ENCODE results near the gene C5AR1. TPM values are rescaled to one million over a fixed set of nuclear protein-coding genes. Genes with fewer than 3 reads are reported as not detected.
"Not testable (repeated sequence)": the region's sequence is repeated elsewhere in the genome, so short reads cannot be mapped to it uniquely, and the experiment has no call there.

The C5AR1 gene
- polyA plus RNA-seq, 5 donors, result 1.2 to 5.8 (median 3.1) TPM

DNA sequence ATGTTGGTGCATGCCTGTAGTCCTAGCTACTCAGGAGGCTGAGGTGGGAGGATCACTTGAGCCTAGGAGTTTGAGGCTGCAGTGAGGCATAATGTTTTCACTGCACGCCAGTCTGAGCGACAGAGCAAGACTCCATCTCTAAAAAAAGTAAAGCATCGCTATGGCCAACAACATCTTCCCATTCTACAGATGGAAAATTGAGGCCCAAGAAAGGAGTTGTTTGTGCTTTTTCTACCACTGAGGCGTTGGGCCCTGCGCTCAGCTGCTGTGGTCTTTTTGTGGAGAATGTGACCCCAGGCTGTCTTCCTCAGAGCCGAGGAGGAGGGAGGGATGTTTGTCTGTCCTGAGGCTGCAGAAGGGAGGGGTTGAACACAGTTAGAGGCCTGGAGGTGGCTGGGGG lies 21.8 kb downstream of the C5AR1 start:
- DNase-seq, result no peak

DNA sequence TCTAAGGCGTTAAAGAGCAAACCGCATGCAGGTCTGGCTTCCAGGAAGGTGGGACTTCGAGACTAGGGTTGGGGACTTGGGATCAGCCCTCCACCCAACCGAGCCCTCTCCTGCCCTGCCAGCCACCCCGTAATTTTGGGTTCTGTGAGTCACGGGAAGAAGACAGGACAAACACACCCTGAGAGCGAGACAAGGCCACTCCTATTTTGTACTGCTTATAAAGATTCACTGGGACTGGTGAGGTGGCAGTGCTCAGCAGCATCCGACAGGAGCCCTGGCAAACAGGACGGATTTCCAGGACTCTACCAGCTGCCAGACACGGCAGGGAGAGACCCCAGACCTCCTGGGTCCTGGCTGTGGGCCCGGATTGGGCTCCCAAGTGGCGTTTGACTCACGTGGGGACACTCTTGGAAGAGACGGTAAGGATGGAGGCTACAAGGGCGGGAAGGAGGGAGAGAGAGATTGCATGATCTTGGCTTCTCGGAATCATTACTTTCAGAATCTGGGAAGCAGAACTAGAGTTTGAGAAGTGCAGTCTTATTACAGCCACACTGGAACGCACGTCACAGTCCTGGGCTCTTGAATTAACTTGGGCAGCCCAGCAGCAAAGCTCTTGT lies 22.4 kb downstream of the C5AR1 start, which contains the start of gene C5AR2:
C5AR2 (plus strand) TSS at position 245 of the 617 bp plus-strand sequence. CDS start 8,625 bp downstream, outside the sequence.
- DNase-seq, result no peak

DNA sequence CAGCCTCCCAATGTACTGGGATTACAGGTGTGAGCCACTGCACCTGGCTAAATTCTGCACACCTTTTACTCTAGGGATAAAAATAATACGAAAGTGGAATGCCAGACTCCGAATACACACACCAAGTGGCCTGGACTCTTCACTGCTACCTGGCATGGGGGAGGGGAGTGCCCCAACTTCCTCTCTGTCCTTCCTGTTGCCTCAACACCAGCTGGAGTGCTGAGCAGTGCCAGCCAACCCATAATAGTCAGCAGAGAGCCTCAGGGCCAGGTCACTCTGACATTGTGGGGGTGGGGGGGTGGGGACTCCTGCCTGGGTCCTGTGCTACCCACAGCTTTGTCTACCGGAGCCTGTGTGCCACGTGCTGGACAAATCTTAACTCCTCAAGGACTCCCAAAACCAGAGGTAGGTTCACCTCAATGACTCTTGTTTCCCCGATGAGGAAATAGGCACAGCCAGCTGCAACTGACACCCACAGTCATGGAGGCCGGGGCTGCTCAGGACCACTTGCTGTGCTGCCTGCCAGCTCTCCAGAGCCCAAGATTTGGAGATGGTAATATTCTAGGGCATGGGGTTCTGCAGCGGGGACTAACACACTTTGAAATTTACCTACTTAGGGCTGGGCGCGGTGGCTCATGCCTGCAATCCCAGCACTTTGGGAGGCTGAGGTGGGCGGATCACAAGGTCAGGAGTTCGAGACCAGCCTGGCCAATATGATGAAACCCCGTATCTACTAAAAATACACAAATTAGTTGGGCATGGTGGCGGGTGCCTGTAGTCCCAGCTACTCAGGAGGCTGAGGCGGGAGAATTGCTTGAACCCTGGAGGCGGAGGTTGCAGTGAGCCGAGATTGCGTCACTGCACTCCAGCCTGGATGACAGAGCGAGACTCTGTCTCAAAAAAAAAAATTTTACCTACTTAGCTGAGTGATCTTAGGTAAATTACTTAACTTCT lies 27.4 kb downstream of the C5AR1 start:
- DNase-seq, result not testable (repeated sequence)

DNA sequence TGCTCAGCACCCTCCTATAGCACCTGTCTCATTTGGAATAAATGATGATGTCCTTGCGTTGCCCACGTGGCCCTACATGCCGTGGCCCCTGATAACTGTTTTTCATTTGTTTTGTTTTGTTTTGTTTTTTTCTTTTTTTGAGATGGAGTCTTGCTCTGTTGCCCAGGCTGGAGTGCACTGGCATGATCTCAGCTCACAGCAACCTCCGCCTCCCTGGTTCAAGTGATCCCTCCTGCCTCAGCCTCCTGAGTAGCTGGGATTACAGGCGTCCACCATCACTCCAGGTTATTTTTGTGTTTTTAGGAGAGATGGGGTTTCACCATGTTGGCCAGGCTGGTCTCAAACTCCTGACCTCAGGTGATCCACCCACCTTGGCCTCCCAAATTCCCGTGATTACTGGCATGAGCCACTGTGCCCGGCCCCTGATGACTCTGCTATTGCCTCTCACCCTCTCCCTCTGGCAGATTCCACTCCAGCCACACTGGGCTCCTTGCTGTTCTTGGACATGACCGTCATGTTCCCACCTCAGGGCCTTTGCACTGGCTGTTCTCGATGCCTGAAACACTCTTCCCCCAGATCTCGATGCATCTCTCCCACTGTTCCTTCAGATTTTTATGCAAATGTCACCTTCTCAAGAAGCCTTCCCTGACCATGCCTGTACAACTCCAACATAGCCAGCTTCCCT lies 29.7 kb downstream of the C5AR1 start:
- no peak for DNase-seq

DNA sequence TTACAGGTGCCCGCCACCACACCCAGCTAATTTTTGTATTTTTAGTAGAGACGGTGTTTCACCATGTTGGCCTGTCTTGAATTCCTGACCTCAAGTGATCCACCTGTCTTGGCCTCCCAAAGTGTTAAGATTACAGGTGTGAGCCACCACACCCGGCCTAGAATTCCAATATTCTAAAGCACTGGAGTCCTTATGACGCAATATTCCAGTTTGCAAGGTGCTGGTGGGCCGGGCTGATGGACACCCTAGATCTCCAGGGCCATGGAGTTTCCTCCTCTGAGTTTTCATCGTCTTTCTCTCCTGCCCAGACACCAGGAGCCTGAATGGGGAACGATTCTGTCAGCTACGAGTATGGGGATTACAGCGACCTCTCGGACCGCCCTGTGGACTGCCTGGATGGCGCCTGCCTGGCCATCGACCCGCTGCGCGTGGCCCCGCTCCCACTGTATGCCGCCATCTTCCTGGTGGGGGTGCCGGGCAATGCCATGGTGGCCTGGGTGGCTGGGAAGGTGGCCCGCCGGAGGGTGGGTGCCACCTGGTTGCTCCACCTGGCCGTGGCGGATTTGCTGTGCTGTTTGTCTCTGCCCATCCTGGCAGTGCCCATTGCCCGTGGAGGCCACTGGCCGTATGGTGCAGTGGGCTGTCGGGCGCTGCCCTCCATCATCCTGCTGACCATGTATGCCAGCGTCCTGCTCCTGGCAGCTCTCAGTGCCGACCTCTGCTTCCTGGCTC lies 31.0 kb downstream of the C5AR1 start:
- DNase-seq, result no peak

DNA sequence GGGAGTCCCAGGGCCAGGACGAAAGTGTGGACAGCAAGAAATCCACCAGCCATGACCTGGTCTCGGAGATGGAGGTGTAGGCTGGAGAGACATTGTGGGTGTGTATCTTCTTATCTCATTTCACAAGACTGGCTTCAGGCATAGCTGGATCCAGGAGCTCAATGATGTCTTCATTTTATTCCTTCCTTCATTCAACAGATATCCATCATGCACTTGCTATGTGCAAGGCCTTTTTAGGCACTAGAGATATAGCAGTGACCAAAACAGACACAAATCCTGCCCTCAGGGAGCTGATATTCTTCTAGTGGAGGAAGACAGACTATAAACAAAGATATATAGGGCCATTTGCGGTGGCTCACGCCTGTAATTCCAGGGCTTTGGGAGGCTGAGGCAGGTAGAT lies 32.1 kb downstream of the C5AR1 start:
- no peak for DNase-seq

DNA sequence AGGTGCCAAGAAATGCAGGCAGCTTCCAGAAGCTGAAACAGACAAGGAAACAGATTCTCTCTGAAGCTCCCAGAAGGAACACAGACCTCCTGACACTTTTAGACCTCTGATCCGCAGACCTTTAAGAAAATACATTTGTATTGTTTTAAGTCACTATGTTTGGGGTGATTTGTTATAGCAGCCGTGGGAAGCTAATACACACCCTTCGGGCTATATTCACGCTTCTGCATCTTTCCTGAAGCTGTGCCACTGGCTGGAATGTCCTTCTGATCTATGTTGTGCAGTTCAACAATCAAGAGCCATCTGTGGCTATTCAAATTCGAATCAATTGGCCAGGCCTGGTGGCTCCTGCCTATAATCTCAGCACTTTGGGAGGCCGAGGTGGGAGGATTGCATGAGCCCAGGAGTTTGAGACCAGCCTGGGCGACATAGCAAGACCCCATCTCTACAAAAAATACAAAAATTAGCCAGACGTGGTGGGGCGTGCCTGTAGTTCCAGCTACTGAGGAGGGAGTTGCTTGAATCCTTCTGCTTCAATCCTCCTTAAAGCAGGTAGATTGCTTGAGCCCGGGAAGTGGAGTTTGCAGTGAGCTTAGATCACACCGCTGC lies 33.6 kb downstream of the C5AR1 start:
- DNase-seq, result no peak

DNA sequence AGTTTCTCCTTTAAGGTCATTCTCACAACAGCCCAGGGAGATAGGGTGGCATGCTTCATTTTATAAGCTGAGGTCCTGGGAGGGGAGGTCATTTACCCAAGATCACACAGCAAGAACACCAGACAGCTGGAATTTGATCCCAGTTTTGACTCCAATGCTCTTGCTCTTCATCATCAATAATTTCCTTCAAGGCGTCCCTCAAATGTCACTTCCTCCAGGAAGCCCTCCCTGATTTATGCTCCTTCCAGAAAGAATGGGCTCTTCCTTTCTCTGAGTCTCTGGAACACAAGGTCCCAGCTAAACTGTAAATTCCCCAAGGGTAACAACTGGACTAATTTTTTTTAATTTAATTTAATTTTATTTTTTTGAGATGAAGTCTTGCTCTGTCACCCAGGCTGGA lies 34.8 kb downstream of the C5AR1 start:
- DNase-seq, result no peak

DNA sequence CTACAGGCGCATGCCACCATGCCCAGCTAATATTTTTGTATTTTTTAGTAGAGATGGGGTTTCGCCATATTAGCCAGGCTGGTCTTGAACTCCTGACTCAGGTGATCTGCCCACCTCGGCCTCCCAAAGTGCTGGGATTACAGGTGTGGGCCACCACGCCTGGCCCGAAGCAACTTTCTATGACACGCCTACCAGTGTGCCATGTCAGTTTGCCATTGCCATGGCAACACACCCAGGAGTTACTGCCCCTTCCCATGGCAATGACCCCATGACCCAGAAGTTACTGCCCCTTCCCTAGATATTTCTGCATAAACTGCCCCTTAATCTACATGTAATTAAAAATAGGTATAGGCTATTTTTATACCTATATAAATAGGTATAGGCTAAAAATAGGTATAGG lies 36.4 kb downstream of the C5AR1 start:
- DNase-seq, result not testable (repeated sequence)

DNA sequence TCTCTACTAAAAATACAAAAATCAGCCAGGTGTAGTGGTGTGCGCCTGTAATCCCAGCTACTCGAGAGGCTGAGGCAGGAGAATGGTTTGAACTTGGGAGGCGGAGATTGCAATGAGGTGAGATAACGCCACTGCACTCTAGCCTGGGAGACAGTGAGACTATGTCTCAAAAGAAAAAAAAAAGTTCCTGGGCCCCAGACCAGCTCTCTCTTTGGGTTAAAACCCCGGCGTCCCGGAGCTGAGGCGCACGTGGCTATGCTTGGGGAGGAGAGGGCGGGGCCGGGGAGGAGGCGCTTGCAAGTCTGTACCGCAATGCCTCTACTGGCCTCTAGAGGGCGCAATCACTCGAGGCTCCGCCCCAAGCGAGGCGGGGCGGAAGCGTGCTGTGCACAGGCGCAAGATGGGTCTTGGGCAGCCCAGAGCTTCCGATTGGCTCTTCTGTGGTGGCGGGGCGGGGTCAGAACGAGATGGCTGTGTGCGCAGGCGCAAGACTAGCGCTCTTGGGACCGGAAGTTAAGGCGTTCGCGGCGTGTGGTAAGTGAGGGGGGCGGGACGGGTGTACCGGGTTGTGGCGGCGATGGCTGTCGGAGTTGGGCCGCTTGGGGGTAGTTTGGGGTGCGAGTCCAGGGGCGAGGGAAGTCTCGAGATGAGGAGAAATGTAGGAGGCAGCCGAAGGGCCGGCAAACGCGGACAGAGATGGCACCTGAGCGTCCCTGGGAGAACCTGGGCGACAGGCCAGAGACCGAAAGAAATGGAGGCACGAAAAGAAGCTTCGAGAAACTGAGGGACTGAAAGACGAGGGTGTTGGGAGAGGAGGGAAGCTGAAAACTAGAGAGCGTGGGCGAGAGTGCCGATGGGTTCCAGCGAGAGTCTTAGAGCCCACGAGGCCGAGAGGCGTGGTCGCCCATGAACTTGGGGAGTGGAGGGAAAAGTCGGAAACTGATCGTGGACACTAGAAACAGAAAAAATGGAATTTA lies 39.4 kb downstream of the C5AR1 start, which contains the start of gene DHX34:
DHX34 (plus strand) TSS at position 497 of the 977 bp plus-strand sequence. CDS start 3,716 bp downstream, outside the sequence.
- peak; percentile 98 to 99 for DNase-seq

DNA sequence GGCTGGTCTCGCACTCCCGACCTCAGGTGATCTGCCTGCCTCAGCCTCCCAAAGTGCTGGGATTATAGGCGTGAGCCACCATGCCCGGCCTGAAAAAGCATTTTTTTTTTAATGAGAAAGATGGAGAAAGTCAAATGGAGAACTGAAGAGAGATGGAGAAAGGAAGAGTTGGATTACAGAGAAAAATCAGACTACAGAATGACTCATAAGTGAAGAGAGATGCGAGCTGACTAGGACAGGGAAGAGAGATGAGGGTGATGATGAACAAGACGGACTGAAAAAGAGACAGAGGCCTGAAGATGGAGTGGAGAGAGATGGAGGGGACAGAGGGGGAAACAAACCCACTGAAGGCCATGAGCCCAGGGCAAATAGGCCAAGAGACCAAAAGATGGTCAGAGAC lies 41.0 kb downstream of the C5AR1 start:
- DNase-seq, result no peak

DNA sequence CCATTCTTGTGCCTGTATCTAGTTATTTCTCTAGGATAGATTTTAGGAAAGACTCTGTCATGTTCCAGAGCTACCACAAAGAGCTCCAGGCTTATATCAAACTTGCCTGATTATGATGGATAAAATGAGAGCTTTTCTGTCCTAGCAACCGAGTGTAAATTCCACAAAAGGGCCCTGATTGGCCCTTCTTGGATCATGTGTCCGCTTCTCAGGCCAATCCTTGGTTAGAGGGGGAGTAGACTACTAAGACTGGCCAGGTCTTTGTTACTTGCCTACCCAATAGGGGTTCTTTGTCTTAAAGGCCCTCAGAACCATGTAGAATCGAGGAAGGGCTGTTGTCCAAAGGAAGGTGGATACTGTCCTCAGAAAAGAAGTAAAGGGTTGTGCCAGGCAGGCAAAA lies 41.9 kb downstream of the C5AR1 start:
- no peak for DNase-seq

DNA sequence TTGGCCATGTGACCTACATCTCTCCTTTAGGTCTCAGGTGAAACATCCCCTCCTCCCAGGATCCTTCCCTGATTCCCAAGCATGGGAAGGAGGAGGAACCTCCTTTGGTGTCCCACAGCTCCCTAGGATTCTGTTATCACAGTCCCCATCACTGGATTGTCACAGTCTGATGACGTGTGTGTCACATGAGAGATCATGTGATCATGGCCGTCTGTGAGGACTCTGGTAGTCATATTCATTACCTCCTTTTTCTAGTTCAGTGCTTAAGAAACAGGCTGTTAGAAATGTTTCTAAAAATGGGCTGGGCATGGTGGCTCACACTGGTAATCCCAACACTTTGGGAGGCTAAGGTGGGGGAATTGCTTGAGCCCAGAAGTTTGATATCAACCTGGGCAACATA lies 42.4 kb downstream of the C5AR1 start:
- DNase-seq, result no peak

DNA sequence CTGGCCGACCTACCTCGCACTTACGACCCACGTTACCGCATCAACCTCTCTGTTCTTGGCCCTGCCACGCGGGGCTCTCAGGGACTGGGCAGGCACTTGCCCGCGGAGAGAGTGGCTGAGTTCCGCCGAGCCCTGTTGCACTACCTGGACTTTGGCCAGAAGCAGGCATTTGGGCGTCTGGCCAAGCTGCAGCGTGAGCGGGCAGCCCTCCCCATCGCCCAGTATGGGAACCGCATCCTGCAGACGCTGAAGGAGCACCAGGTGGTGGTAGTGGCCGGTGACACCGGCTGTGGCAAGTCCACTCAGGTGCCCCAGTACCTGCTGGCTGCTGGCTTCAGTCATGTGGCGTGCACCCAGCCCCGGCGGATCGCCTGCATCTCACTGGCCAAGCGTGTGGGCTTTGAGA lies 43.6 kb downstream of the C5AR1 start:
- DNase-seq, result no peak

DNA sequence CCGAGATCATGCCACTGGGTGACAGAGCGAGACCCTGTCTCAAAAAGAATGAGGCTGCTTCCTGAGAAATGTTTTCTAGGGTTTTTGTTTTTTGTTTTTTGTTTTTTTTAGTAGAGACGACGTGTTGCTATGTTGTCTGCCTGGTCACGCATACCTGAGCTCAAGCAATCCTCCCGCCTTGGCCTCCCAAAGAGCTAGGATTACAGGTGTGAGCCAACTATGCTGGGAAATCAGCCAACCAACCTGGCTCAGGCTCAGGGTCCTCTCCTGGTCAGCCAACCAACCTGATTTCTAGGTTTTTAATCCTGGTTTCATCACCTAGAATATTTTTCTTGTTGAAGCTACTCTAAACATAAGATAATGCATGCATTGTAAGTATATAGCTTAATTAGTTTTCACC lies 47.2 kb downstream of the C5AR1 start:
- DNase-seq, result no peak

DNA sequence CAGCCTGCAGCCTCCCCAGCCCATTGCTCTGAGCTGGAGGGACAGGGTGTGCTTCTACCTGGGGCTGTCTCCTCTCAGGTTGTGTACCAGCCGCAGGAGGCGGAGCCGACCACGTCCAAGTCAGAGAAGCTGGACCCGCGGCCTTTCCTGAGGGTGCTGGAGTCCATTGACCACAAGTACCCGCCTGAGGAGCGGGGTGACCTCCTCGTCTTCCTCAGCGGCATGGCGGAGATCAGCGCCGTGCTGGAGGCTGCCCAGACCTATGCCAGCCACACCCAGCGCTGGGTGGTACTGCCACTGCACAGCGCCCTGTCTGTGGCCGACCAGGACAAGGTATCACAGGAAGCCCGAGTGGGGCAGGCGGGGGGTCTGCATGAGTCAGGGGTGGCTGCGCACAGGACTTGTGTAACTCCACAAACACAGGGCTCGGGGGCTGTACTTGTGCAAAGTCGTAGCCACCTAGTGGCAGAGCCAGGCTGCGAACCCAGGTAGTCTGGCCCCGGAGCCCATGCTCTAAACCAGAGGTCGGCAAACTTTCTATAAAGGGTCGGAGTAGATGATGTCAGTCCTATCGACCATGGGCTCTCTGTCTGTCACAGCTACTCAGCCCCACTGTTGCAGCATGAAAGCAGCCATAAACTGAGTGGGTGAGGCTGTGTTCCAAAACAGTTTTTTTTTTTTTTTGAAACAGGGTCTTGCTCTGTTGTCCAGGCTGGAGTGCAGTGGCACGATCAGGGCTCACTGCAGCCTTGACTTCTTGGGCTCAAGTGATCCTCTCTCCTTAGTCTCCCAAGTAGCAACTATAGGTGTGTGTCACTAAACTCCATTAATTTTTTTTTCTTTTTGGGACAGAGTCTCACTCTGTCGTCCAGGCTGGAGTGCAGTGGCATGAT lies 48.4 kb downstream of the C5AR1 start:
- DNase-seq, result no peak

DNA sequence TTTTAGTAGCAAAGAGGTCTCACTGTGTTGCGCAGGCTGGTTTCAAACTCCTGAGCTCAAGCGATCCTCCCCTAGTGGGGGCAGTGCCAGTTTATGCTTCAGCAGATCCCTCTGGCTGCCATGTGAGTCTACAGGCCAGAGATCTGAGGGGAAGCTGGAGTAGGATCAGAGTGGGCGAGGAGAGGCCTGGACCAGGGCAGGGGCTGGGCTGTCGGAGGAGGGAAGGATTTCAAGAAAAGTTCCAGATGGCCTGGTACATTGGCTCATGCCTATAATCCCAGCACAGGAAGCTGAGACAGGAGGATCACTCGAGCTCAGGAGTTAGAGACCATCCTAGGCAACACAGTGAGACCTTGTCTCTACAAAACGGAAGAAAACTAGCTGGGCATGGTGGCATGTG lies 49.3 kb downstream of the C5AR1 start:
- no peak for DNase-seq

DNA sequence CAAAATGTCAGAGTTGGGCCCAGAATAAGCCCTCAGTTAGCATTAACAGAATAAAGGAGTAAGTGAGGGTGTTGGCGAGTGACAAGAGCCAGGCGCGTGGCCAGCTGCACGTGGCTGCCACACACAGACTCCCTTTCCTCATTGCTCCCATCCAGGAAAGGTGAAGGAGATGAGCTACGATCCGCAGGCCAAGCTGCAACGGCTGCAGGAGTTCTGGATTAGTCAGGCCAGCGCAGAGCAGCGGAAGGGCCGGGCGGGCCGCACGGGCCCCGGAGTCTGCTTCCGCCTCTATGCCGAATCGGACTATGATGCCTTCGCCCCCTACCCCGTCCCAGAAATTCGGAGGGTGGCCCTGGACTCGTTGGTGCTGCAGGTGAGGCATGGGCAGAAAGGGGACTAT lies 52.7 kb downstream of the C5AR1 start:
- DNase-seq, result no peak
